Mucosa of rectum (tissue), 2 donors: ENCODE results near the gene LDHAL6A.

ENCODE experiments used
- H3K27ac ChIP-seq, 2 donors: one replicate each; pipeline ENCODE4 v1.7.0; 2013; ENCODE audit warnings: inconsistent platforms in 2 of 2, low read depth in 2 of 2, low read length in 2 of 2
- H3K27me3 ChIP-seq, 2 donors: one replicate each; pipeline ENCODE4 v1.7.0; 2013; ENCODE audit warnings: low read length in 2 of 2; ENCODE audit not compliant: control insufficient read depth in 2 of 2, insufficient read depth in 2 of 2
- H3K36me3 ChIP-seq, 2 donors: one replicate each; pipeline ENCODE4 v1.7.0; 2013; ENCODE audit warnings: low read length in 2 of 2; ENCODE audit not compliant: control insufficient read depth in 2 of 2, insufficient read depth in 2 of 2
- H3K4me1 ChIP-seq, 2 donors: one replicate each; pipeline ENCODE4 v1.7.0; 2013; ENCODE audit warnings: low read length in 2 of 2, mild to moderate bottlenecking in 1 of 2; ENCODE audit not compliant: control insufficient read depth in 2 of 2, insufficient read depth in 2 of 2
- H3K4me3 ChIP-seq, 2 donors: one replicate each; pipeline ENCODE4 v1.7.0; 2013; ENCODE audit warnings: low read length in 2 of 2
- H3K9ac ChIP-seq, 2 donors: one replicate each; pipeline ENCODE4 v1.7.0; 2013; ENCODE audit warnings: low read length in 2 of 2, low read depth in 1 of 2, mild to moderate bottlenecking in 1 of 2
- H3K9me3 ChIP-seq, 2 donors: one replicate each; pipeline ENCODE4 v1.7.0; 2013; ENCODE audit warnings: low read length in 2 of 2; ENCODE audit not compliant: control insufficient read depth in 2 of 2
- donor health status: healthy.
- donor health status: Normal muscosa, but diverticular disease.

LDHAL6A gene

DNA sequence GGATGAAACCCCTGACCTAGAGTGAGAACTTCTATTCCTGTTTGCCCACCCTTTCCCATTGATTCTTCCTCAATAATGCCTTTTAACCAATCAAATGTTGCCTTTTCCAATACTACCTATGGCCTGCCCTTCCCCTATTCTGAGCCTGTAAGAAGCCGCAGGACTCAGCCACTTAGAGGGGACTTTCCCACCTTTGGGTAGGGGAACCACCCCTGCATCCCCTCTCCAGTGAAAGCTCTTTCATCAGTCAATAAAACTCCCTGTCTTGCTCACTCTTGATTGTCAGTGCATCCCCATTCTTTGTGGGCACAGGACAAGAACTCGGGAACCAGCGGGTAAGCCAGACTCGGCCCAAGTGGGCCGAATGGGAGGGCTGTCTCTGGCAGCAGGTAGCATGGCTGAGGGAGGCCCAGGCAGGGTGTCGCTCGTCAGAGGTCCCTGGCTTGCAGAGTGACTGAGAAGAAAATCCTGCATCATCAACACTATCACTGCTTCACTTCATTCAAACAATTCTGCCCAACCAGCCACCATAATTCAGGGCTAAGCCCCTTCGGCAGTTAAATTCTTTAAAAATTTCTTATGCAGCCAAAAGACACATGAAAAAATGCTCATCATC lies 30.4 kb downstream of the LDHAL6A start:
- Histone ChIP-seq H3K9me3 (no peaks in the 10 kb centered on the region), H3K36me3 (peaks cover 45 to 52% of the 10 kb centered on the region in 2 donors), H3K9ac (no peak overlapping the region), H3K4me3 (no peak overlapping the region), H3K27me3 (no peaks in the 10 kb centered on the region), H3K27ac (no peak overlapping the region), H3K4me1 (no peaks in the 10 kb centered on the region)

DNA sequence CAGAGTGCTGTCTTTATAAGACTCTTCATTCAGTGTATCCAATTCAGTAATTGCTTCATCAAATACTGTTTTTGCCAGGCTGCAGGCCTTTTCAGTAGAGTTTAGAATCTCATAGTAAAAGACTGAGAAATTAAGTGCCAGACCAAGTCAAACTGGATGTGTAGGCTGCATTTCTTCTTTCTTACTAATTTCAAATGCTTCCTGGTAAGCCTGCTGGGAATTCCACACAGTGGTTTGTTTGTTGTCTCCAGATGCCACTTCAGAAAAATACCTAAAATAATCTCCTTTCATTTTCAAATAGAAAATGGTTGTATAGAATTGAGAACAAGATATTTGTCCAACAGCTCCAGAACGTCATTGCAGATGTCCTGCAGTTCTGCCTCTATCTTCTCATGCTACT lies 34.7 kb downstream of the LDHAL6A start:
- Histone ChIP-seq H3K27me3 (no peaks in the 10 kb centered on the region), H3K9me3 (no peaks in the 10 kb centered on the region), H3K36me3 (peaks cover 23 to 28% of the 10 kb centered on the region in 2 donors), H3K9ac (no peak overlapping the region), H3K4me3 (no peak overlapping the region), H3K27ac (no peak overlapping the region), H3K4me1 (no peaks in the 10 kb centered on the region)

DNA sequence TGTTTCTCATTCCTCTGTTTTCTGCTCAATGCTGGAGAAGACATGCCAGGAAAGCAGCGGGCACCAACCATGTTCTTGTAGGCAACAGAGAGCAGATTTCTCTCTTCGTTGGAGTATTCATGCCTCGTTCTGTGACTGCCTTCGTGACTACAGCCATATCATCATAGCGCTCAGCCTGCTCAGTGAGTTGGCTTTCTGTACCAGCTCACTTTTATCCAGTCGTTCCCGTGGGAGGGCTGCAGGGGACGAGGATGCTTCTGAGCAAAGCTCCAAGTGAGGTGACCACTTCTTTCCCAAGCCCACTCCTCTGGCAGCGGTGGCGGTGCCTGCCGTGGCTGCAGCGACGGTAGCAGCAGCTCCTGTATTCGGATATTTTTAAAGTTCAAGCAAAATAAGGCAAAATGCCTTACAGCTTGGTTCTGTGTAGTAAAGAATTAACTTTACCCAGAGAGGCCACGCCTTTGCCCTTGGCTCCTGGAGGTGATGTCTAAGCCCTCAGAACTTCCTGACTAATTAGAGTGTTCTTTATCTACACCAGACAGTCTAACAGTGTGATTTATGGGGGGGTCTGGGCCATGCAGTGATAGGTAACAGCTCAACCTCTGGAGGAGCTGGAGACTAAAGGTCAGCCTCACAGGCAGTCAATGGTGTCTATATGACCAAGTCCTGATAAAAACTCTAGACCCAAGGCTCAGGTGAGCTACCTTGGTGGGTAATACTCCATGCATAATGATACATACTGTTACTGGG lies 35.3 kb downstream of the LDHAL6A start:
- Histone ChIP-seq H3K36me3 (peaks cover 21 to 25% of the 10 kb centered on the region in 2 donors), H3K9ac (no peak overlapping the region), H3K27ac (no peak overlapping the region), H3K4me1 (no peaks in the 10 kb centered on the region), H3K9me3 (no peaks in the 10 kb centered on the region), H3K27me3 (no peaks in the 10 kb centered on the region), H3K4me3 (no peak overlapping the region)

DNA sequence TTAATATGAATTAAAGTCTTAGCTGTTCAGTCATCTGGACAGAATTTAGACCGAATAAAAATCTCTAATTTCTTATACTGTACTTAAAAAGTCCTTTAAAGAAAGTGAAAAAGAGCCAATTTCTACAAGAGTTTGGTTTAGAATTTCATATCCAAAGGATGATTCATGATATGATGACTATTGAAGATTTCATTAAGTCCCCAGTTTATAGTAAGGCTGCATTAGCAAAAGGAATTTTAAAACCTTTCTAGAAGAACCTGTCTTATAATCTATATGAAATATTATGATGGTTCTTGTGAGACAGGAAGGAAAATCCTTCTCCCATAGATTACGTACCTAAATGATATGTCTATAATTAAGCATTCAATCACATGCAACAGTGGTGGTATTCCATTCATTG lies 36.3 kb downstream of the LDHAL6A start:
- Histone ChIP-seq H3K9ac (no peak overlapping the region), H3K36me3 (peaks cover 18 to 29% of the 10 kb centered on the region in 2 donors), H3K27ac (no peak overlapping the region), H3K4me3 (no peak overlapping the region), H3K9me3 (no peaks in the 10 kb centered on the region), H3K27me3 (no peaks in the 10 kb centered on the region), H3K4me1 (no peaks in the 10 kb centered on the region)

DNA sequence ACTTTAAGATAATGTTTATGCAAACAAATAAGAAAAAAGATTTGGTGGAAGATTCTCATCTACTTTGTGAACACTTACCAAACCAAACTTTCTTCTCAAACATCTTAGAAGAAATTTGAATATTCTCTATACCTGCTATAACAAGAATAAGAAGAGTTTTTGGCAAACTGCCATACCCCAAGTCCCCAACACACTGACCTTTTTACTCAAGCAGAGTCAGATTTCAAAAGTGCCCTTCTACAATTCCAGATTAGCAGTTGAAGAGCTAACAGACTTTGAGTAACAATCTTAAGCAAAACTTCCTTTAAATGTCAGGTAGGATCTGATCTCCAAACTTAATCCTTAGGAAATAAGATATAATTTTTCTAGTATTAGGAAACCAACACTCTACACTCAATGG lies 37.2 kb downstream of the LDHAL6A start:
- H3K36me3 ChIP-seq = peaks cover 22 to 33% of the 10 kb centered on the region in 2 donors
- H3K9me3 ChIP-seq = no peaks in the 10 kb centered on the region
- no peak overlapping the region for H3K27ac ChIP-seq
- no peaks in the 10 kb centered on the region for H3K27me3 ChIP-seq
- no peaks in the 10 kb centered on the region for H3K4me1 ChIP-seq
- H3K4me3 ChIP-seq = no peak overlapping the region
- no peak overlapping the region for H3K9ac ChIP-seq

DNA sequence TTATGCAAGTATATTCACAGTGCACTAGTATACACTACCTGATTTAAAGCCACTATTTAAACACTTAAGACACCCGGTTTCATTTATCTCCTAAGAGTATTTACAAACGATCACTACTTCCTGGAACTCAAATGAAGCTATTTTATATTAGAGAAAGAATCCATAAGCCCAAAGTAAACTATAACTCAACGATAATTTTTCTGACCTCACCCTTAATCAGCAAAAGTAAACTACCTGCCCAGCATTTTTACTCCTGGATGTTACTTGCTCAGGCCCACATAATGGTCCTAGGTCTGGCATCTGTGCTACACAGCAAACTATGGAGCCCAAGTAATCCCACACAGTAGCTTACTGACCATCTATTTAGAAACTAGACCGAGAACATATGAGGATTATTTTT lies 37.7 kb downstream of the LDHAL6A start:
- Histone ChIP-seq H3K27me3 (no peaks in the 10 kb centered on the region), H3K9ac (no peak overlapping the region), H3K4me1 (no peaks in the 10 kb centered on the region), H3K36me3 (peaks cover 25 to 33% of the 10 kb centered on the region in 2 donors), H3K27ac (no peak overlapping the region), H3K4me3 (no peak overlapping the region), H3K9me3 (no peaks in the 10 kb centered on the region)

DNA sequence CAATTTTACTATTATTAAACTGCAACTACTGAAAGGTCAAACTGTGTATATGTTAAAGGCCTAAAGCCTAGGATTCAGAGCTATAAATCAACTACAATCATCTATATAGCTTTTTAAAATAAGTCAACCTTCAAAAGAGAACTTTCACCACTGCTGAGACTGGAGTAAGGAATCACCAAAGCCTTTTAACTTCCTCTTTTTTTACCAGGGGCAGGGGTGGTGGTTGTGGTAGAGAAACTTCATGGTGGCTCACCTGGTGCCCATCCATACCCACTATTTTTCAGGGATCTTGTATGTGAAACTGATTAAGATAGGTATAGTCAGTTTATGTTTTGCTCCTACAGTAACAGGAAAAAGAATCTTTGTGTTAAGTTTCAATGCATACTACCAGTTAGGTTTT lies 39.6 kb downstream of the LDHAL6A start:
- H3K27ac ChIP-seq = no peak overlapping the region
- no peaks in the 10 kb centered on the region for H3K27me3 ChIP-seq
- H3K9ac ChIP-seq = no peak overlapping the region
- no peaks in the 10 kb centered on the region for H3K9me3 ChIP-seq
- H3K4me1 ChIP-seq = no peaks in the 10 kb centered on the region
- peaks cover 29 to 30% of the 10 kb centered on the region in 2 donors for H3K36me3 ChIP-seq
- no peak overlapping the region for H3K4me3 ChIP-seq

DNA sequence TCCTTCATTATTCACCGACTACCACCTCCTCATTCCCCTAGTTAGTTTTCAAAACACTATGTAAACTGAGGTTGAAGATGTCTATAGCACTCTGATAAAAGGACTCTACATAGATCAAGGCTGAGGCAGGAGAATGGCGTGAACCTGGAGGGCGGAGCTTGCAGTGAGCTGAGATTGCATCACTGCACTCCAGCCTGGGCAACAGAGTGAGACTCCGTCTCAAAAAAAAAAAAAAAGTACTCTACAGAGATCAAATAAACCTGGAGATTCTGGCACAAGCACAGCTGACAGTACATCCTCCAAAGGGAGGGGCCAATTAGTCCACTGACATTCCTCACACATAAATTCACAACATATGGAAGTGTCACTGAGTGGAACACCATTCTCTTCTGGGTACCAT lies 40.0 kb downstream of the LDHAL6A start:
- H3K9ac ChIP-seq = no peak overlapping the region
- no peaks in the 10 kb centered on the region for H3K9me3 ChIP-seq
- H3K27ac ChIP-seq = no peak overlapping the region
- peaks cover 25 to 29% of the 10 kb centered on the region in 2 donors for H3K36me3 ChIP-seq
- no peaks in the 10 kb centered on the region for H3K4me1 ChIP-seq
- H3K27me3 ChIP-seq = no peaks in the 10 kb centered on the region
- H3K4me3 ChIP-seq = no peak overlapping the region

DNA sequence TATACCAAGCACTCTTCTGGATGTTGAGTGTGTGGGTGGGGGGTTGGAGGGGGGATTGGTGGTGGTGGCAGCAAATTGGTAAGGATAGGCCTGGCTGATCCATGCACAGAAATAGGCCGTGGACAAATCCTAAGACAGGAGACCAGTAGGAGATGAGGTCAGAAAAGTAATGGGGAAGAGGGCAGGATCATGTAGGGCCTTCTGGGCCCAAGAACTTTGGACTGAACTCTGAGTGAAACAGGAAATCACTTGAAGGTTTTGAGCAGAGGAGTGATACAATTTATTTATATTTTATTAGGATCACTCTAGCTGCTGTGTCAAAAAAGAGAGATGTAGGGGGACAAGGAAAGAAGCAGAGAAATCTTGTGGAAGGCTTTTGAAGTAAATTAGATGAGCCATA lies 42.4 kb downstream of the LDHAL6A start:
- Histone ChIP-seq H3K4me3 (no peak overlapping the region), H3K9ac (no peak overlapping the region), H3K36me3 (peaks cover 37 to 43% of the 10 kb centered on the region in 2 donors), H3K4me1 (no peaks in the 10 kb centered on the region), H3K27me3 (no peaks in the 10 kb centered on the region), H3K27ac (no peak overlapping the region), H3K9me3 (no peaks in the 10 kb centered on the region)

DNA sequence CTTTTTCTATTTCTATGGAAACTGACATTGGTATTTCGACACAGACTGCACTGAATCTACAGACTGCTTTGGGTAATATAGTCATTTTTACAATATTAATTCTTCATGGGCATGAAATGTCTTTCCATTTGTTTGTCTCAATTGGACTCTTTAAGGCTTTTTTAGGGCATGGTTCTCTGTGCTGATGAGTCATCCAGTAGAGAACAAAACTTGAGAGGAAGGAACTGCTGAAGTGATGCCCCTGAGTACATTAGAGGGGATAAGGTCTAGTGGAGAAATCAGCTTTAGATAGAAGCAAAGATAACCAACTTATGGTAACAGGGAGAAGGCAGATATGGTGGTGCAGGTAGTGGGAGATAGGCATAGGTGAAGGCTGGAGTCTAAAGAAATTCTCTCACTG lies 46.0 kb downstream of the LDHAL6A start:
- Histone ChIP-seq H3K9ac (no peak overlapping the region), H3K4me1 (no peaks in the 10 kb centered on the region), H3K4me3 (no peak overlapping the region), H3K9me3 (no peaks in the 10 kb centered on the region), H3K27me3 (no peaks in the 10 kb centered on the region), H3K36me3 (peaks cover 40 to 47% of the 10 kb centered on the region in 2 donors), H3K27ac (no peak overlapping the region)
